ENCODE measurements around the gene PDCL3.

GRCh38 chr2:100548771-100549170 lies 14.0 kb upstream of the PDCL3 start:
- TF ChIP-seq, protein P1, sequence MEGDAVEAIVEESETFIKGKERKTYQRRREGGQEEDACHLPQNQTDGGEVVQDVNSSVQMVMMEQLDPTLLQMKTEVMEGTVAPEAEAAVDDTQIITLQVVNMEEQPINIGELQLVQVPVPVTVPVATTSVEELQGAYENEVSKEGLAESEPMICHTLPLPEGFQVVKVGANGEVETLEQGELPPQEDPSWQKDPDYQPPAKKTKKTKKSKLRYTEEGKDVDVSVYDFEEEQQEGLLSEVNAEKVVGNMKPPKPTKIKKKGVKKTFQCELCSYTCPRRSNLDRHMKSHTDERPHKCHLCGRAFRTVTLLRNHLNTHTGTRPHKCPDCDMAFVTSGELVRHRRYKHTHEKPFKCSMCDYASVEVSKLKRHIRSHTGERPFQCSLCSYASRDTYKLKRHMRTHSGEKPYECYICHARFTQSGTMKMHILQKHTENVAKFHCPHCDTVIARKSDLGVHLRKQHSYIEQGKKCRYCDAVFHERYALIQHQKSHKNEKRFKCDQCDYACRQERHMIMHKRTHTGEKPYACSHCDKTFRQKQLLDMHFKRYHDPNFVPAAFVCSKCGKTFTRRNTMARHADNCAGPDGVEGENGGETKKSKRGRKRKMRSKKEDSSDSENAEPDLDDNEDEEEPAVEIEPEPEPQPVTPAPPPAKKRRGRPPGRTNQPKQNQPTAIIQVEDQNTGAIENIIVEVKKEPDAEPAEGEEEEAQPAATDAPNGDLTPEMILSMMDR (IDR thresholded peaks at IDR 0.05; ENCODE audit: low read length) = no peak
- no peak for TF ChIP-seq EZH2phosphoT487 (IDR thresholded peaks at IDR 0.05; ENCODE audit: low read length)

All from MM.1S (cell line).